GM12875 (cell line): Measurements from ENCODE around the gene PAX1.

Experiments used
- H3K4me3 ChIP-seq: one replicate; pipeline ENCODE4 v1.5.1; 2011; ENCODE audit warnings: low read depth, low read length, control low read depth
- CTCF ChIP-seq: IDR thresholded peaks from 2 replicates; pipeline ENCODE4 v1.5.1; 2011; ENCODE audit warnings: low read depth, mild to moderate bottlenecking, control low read depth, inconsistent platforms, low read length, moderate library complexity, borderline replicate concordance; ENCODE audit not compliant: insufficient read depth

PAX1 gene

DNA sequence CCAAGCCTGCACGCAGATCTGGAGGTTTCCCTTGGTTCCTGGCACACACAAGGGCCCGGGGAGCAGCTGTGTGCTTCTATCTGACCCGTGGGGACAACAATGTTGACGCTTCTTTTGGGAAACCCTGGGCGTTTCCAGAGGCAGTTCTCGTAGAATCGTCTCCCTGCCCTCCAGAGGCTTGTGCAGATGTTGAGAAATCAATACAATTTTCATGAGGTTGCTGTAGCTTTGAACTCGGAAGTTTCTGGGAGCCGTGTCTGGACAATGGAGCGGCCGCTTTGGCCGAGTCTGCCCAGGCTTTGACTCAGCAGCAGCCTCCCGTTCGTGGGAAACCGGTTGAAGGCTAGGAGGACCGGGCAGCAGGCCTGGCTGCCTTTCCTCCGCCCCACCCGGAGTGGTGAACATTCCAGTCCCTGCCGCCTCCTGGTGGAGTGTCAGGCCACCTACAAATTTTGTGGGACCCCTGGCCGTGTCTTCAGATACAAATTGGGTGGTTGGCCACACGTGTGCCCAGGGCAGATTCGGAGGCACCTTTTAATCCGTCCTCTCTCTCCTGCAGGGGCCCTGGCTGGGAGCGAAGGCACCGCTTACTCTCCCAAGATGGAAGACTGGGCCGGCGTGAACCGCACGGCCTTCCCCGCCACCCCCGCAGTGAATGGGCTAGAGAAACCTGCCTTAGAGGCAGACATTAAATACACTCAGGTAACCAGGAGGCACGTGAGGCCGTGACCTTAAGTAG is 2.7 kb downstream of the PAX1 start:
- TF ChIP-seq CTCF: no peak
- H3K4me3 ChIP-seq: no peak overlapping the region

GRCh38 chr20:21708738-21709534 is 3.5 kb downstream of the PAX1 start:
- TF ChIP-seq CTCF: no peak
- H3K4me3 ChIP-seq: no peak overlapping the region

DNA sequence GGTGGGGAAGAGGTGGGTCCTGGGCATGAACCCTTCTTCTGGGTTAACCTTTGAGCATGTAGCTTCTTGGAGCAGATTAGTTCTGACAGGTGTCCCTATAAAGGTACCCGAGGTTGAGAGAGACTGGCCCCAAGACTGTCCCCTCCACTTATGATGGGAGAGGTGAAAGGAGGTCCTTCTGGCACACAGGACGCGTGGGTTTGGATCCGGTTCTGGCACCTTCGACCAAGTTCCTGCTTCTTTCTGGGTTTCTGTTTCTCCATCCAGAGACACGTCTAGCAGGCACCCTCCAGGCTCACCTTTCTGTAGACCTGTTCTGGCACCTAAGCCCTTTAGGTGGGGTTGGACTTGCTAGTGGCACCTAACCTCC is 4.1 kb downstream of the PAX1 start:
- H3K4me3 ChIP-seq: no peak overlapping the region
- TF ChIP-seq CTCF: no peak

DNA sequence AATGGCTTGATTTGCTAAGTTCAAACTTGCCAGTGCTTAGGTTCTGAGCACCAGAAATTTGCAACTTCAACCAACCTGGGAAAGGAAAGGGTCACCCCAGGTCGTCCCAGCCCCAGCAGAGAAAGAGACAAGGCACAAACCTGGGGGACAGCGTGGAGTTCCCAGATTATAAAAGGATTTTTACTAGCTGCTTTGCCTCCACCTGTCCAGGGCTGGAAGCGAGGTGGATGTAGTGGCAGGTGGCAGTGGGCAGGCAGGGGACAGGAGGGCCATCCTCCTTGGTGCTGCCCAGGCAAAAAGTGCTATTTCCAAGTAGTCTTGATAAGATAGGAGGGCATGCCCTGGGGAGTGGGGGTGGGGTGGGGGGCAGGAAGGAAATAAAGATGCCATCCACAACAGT is 4.9 kb downstream of the PAX1 start:
- no peak for TF ChIP-seq CTCF
- H3K4me3 ChIP-seq: no peak overlapping the region

- TF ChIP-seq CTCF: no peak
- H3K4me3 ChIP-seq: no peak overlapping the region
Measured at GRCh38 chr20:21710863-21711431, 5.5 kb downstream of the PAX1 start.

DNA sequence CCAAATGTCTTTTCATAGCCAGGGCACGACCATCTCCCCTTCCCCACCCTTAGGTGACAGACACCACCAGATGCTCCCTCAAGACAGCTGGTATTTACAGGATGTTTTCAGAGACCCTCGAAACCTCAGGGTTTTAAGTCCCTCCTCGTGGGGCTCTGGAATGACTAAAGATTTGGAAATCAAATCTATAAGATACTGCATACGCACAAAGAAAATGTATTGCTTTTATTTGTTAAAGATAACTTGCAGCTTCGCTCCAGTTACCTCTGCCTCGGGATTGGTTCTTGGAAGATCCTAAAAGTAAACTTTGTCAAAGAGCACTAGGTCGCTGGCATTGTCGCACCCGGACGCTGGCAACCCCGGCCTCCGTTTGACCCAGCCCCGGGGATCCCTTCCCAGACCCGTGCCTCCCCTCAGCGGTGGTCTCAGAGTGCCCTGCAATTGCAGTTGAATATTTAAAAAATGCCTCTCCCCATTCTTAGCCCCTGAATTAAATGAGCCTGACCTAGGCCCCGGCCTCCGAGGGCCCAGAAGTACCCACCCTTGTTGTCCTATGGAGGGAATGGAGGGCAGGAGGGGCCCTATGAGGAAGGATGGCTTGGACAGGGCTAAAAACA is 7.1 kb downstream of the PAX1 start:
- H3K4me3 ChIP-seq: no peak overlapping the region
- TF ChIP-seq CTCF: no peak
